ENCODE results near the gene EXOSC7. TPM values are rescaled to one million over a fixed set of nuclear protein-coding genes. Genes with fewer than 3 reads are reported as not detected.
A peak's percentile ranks its signal among the peaks of the same experiment; 100 is the strongest.

The EXOSC7 gene
- total and polyA plus RNA-seq, 2 experiments from 2014 or later, result 31.1 to 53.5 TPM

GRCh38 chr3:45034612-45035252, 58.7 kb downstream of the EXOSC7 start:
- H2AFZ ChIP-seq, result no peak overlapping the region
- H3K9me3 ChIP-seq (ENCODE audit: low read depth), result no peaks in the 10 kb centered on the region
- H3K9me2 ChIP-seq (ENCODE audit: insufficient read depth), result no peaks in the 10 kb centered on the region
- no peak overlapping the region for H3K4me3 ChIP-seq
- H3K27ac ChIP-seq, result no peak overlapping the region
- in situ Hi-C loops (cut with MboI), result loop anchor here (10.0 kb wide), 1 partner anchor 630 kb away; no protein-coding TSS in a partner anchor
- peaks cover 12% of the 10 kb centered on the region for H3K4me1 ChIP-seq (ENCODE audit: insufficient read depth)
- no peak overlapping the region for H3K4me2 ChIP-seq (ENCODE audit: unreplicated experiment)
- no peaks in the 10 kb centered on the region for H3K27me3 ChIP-seq (replicated peaks; ENCODE audit: insufficient read depth)
- TF ChIP-seq EZH2phosphoT487 (IDR thresholded peaks at IDR 0.05; ENCODE audit: insufficient read depth, low read depth) (no peak), EZH2 (IDR thresholded peaks at IDR 0.05; ENCODE audit: insufficient read depth, poor library complexity, severe bottlenecking) (no peak)
- DNase-seq, result no peak
- no peak overlapping the region for H3K9ac ChIP-seq
- no peaks in the 10 kb centered on the region for H3K79me2 ChIP-seq (ENCODE audit: insufficient read depth)
- H3K36me3 ChIP-seq (ENCODE audit: low read depth), result no peaks in the 10 kb centered on the region
- H3F3A ChIP-seq (ENCODE audit: insufficient read depth), result no peaks in the 10 kb centered on the region; the same call in 1 of the 2 replicates
- WGBS, 2 experiments (ENCODE audit: low coverage in 1 of 2, low lambda C conversion rate in 2 of 2, missing lambda C conversion rate in 2 of 2), result 73 to 80% methylated on average over 3 of the region's 3 CpGs
- no peaks in the 10 kb centered on the region for H4K20me1 ChIP-seq (ENCODE audit: insufficient read depth)

GRCh38 chr3:45035441-45036301, 59.6 kb downstream of the EXOSC7 start:
- no peak for DNase-seq
- no peak overlapping the region for H3K9ac ChIP-seq
- H3K4me3 ChIP-seq, result no peak overlapping the region
- in situ Hi-C loops (cut with MboI), result loop anchor here (10.0 kb wide), 1 partner anchor 629 kb away; no protein-coding TSS in a partner anchor
- no peaks in the 10 kb centered on the region for H3K9me3 ChIP-seq (ENCODE audit: low read depth)
- no peaks in the 10 kb centered on the region for H3K27me3 ChIP-seq (replicated peaks; ENCODE audit: insufficient read depth)
- H3K27ac ChIP-seq, result no peak overlapping the region
- no peaks in the 10 kb centered on the region for H3K9me2 ChIP-seq (ENCODE audit: insufficient read depth)
- H3K79me2 ChIP-seq (ENCODE audit: insufficient read depth), result no peaks in the 10 kb centered on the region
- H2AFZ ChIP-seq, result no peak overlapping the region
- TF ChIP-seq EZH2phosphoT487 (IDR thresholded peaks at IDR 0.05; ENCODE audit: insufficient read depth, low read depth), result no peak
- no peak for TF ChIP-seq EZH2 (IDR thresholded peaks at IDR 0.05; ENCODE audit: insufficient read depth, poor library complexity, severe bottlenecking)
- no peaks in the 10 kb centered on the region for H3K36me3 ChIP-seq (ENCODE audit: low read depth)
- no peak overlapping the region for H3K4me2 ChIP-seq (ENCODE audit: unreplicated experiment)
- peaks cover 8% of the 10 kb centered on the region for H3K4me1 ChIP-seq (ENCODE audit: insufficient read depth)
- WGBS, 2 experiments (ENCODE audit: low coverage in 1 of 2, low lambda C conversion rate in 2 of 2, missing lambda C conversion rate in 2 of 2), result 60 to 72% methylated on average over 52 to 64 of the region's 64 CpGs
- no peaks in the 10 kb centered on the region; the same call in 1 of the 2 replicates for H3F3A ChIP-seq (ENCODE audit: insufficient read depth)
- H4K20me1 ChIP-seq (ENCODE audit: insufficient read depth), result no peaks in the 10 kb centered on the region

- Histone ChIP-seq H3K27me3 (replicated peaks; ENCODE audit: insufficient read depth) (no peaks in the 10 kb centered on the region), H3F3A (ENCODE audit: insufficient read depth) (no peaks in the 10 kb centered on the region; the same call in 1 of the 2 replicates), H3K36me3 (ENCODE audit: low read depth) (no peaks in the 10 kb centered on the region), H2AFZ (0 out of 2 replicates have a peak overlapping the region, but pooled peaks have one; percentile 18), H3K27ac (no peak overlapping the region), H3K79me2 (ENCODE audit: insufficient read depth) (no peaks in the 10 kb centered on the region), H3K4me2 (ENCODE audit: unreplicated experiment) (no peak overlapping the region), H3K9me3 (ENCODE audit: low read depth) (no peaks in the 10 kb centered on the region), H3K4me3 (0 out of 2 replicates have a peak overlapping the region, but pooled peaks have one; percentile 13), H3K9ac (no peak overlapping the region), H3K9me2 (ENCODE audit: insufficient read depth) (no peaks in the 10 kb centered on the region), H3K4me1 (ENCODE audit: insufficient read depth) (peaks cover 8% of the 10 kb centered on the region), H4K20me1 (ENCODE audit: insufficient read depth) (no peaks in the 10 kb centered on the region)
- 2 to 5% methylated on average over 11 of the region's 11 CpGs for WGBS, 2 experiments (ENCODE audit: low coverage in 1 of 2, low lambda C conversion rate in 2 of 2, missing lambda C conversion rate in 2 of 2)
- TF ChIP-seq EZH2 (IDR thresholded peaks at IDR 0.05; ENCODE audit: insufficient read depth, poor library complexity, severe bottlenecking) (no peak), EZH2phosphoT487 (IDR thresholded peaks at IDR 0.05; ENCODE audit: insufficient read depth, low read depth) (no peak)
- DNase-seq, result peak; percentile 96
- in situ Hi-C loops (cut with MboI), result loop anchor here (10.0 kb wide), 1 partner anchor 627 kb away; no protein-coding TSS in a partner anchor
Measured at GRCh38 chr3:45037720-45038455, 61.8 kb downstream of the EXOSC7 start.

- H3K4me1 ChIP-seq (ENCODE audit: insufficient read depth), result peaks cover 11% of the 10 kb centered on the region
- 0 out of 2 replicates have a peak overlapping the region, but pooled peaks have one; percentile 10 for H2AFZ ChIP-seq
- in situ Hi-C loops (cut with MboI), result loop anchor here (5.0 kb wide), 2 partner anchors 166 to 446 kb away; no protein-coding TSS in a partner anchor
Measured at GRCh38 chr3:45041666-45042065, 65.6 kb downstream of the EXOSC7 start.

More at GRCh38 chr3:45041666-45042065, 65.6 kb downstream of the EXOSC7 start:
- no peaks in the 10 kb centered on the region for H3K36me3 ChIP-seq (ENCODE audit: low read depth)
- H3K27me3 ChIP-seq (replicated peaks; ENCODE audit: insufficient read depth), result no peaks in the 10 kb centered on the region
- H3F3A ChIP-seq (ENCODE audit: insufficient read depth), result peaks cover 11% of the 10 kb centered on the region
- no peaks in the 10 kb centered on the region for H3K9me3 ChIP-seq (ENCODE audit: low read depth)
- H3K4me2 ChIP-seq (ENCODE audit: unreplicated experiment), result no peak overlapping the region
- no peak for DNase-seq
- TF ChIP-seq EZH2phosphoT487 (IDR thresholded peaks at IDR 0.05; ENCODE audit: insufficient read depth, low read depth) (no peak), EZH2 (IDR thresholded peaks at IDR 0.05; ENCODE audit: insufficient read depth, poor library complexity, severe bottlenecking) (no peak)
- no peaks in the 10 kb centered on the region for H4K20me1 ChIP-seq (ENCODE audit: insufficient read depth)
- no peaks in the 10 kb centered on the region for H3K79me2 ChIP-seq (ENCODE audit: insufficient read depth)
- no peaks in the 10 kb centered on the region for H3K9me2 ChIP-seq (ENCODE audit: insufficient read depth)
- no peak overlapping the region for H3K4me3 ChIP-seq
- no peak overlapping the region for H3K27ac ChIP-seq
- H3K9ac ChIP-seq, result no peak overlapping the region
- WGBS, 2 experiments (ENCODE audit: low coverage in 1 of 2, low lambda C conversion rate in 2 of 2, missing lambda C conversion rate in 2 of 2), result 88 to 98% methylated on average over 2 of the region's 2 CpGs

Measured in GM23248 (cell line).